Activated CD8-positive, alpha-beta T cell treated with anti-CD3 and anti-CD28 coated beads for 36 hours (primary cell): ENCODE data around the gene CHRFAM7A. TPM values are rescaled to one million over a fixed set of nuclear protein-coding genes. Genes with fewer than 3 reads are reported as not detected.
"Not testable (repeated sequence)": the region's sequence is repeated elsewhere in the genome, so short reads cannot be mapped to it uniquely, and the experiment has no call there.

Source experiments
- ATAC-seq: fragments of 200-7000 bp; cut with Tn5 transposase; one replicate; pipeline ENCODE4 v1.10.0; 2021; ENCODE audit warnings: mild to moderate bottlenecking, moderate library complexity
- CTCF ChIA-PET: fragments of 350-600 bp; sonication (Branson Sonifier 250); formaldehyde crosslinking; loops from one replicate; lab custom pipeline; 2021; ENCODE audit warnings: antibody characterized with exemption; lab: Charles Lee
- POLR2A ChIA-PET: fragments of 350-600 bp; sonication (Branson Sonifier 250); formaldehyde crosslinking; loops from one replicate; lab custom pipeline; 2021; ENCODE audit warnings: antibody characterized with exemption; lab: Charles Lee
- DNase-seq: peaks from one replicate; pipeline ENCODE4 v3.0.0-alpha.2; 2020
- H3K27ac Mint-ChIP-seq: one replicate; pipeline ENCODE4 v1.8.0; 2021; ENCODE audit warnings: mild to moderate bottlenecking, mixed read lengths
- H3K27me3 Mint-ChIP-seq: one replicate; pipeline ENCODE4 v1.8.0; 2021; ENCODE audit warnings: mixed read lengths
- H3K36me3 Mint-ChIP-seq: one replicate; pipeline ENCODE4 v1.8.0; 2021; ENCODE audit warnings: low read depth, mixed read lengths
- H3K4me1 Mint-ChIP-seq: one replicate; pipeline ENCODE4 v1.8.0; 2021; ENCODE audit warnings: low read depth, mixed read lengths
- H3K4me3 Mint-ChIP-seq: one replicate; pipeline ENCODE4 v1.8.0; 2021; ENCODE audit warnings: mild to moderate bottlenecking, moderate library complexity, mixed read lengths
- H3K9me3 Mint-ChIP-seq: one replicate; pipeline ENCODE4 v1.8.0; 2021; ENCODE audit warnings: mixed read lengths
- intact Hi-C: fragments of 100-400 bp; cut with micrococcal nuclease; formaldehyde crosslinking; loops from one replicate; pipeline ENCODE4 v1.10.0; 2022
- total RNA-seq, 2 experiments: library from RNA; stranded (reverse); gene quantifications; one replicate each; pipeline ENCODE4 v1.2.3, GENCODE V29; 2021

The CHRFAM7A gene
- 1 to 10 TPM in 1 of 2 experiments, under 1 TPM in 1; 0.77 to 1.0 TPM for total RNA-seq

GRCh38 chr15:30392766-30393663 lies at the start of gene CHRFAM7A:
Gene CHRFAM7A, minus strand, starts transcription at chr15:30393540. Its CDS starts 10,189 bp downstream, at chr15:30383351.
- H3K27me3 Mint-ChIP-seq, DNase-seq: not testable (repeated sequence)

DNA sequence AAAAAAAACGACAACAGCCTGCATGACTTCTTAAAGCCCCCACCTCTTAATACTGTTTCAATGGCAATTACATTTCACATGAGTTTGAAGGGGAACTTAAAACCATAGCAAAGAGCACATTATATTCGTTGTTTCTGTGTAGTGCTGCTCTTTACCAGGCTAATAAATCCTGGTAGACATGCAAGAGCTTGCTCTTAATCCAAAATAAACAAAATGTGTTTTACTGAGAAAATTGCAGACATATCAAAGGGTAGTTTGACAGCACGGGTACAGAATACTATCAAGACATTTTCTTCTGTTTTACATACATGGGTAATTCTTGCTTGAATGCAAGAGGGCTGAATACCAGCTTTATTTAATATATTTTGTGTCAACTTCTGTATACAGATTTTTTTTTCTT lies 45.0 kb upstream of the CHRFAM7A start:
- intact Hi-C loops, result not testable (repeated sequence)

More at GRCh38 chr15:30392766-30393663, at the start of gene CHRFAM7A:
- H3K9me3 Mint-ChIP-seq, H3K27ac Mint-ChIP-seq, CTCF ChIA-PET, POLR2A ChIA-PET, intact Hi-C loops, H3K4me3 Mint-ChIP-seq, H3K4me1 Mint-ChIP-seq, H3K36me3 Mint-ChIP-seq: not testable (repeated sequence)
- ATAC-seq, result peak; percentile 77

DNA sequence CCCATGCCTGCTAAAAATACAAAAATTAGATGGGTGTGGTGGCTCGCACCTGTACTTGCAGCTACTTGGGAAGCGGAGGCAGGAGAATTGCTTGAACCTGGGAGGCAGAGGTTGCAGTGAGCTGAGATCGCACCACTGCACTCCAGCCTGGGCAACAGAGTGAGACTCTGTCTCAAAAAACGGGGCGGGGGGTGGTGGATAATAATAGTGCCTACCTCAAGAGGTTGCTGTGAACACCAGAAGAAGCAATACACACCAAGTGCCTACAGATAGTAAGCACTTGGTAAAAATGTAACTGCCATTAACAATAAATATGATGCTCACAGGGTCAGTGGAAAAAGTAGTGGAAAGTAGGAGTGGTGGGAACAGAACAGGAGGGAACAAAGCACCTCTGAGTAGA lies 42.5 kb upstream of the CHRFAM7A start:
- DNase-seq, H3K36me3 Mint-ChIP-seq, ATAC-seq, intact Hi-C loops, H3K4me1 Mint-ChIP-seq, H3K27ac Mint-ChIP-seq, H3K9me3 Mint-ChIP-seq, POLR2A ChIA-PET, H3K4me3 Mint-ChIP-seq, H3K27me3 Mint-ChIP-seq, CTCF ChIA-PET: not testable (repeated sequence)

More for the DNA sequence above, 45.0 kb upstream of the CHRFAM7A start:
- POLR2A ChIA-PET, H3K9me3 Mint-ChIP-seq, H3K27me3 Mint-ChIP-seq, ATAC-seq, H3K4me1 Mint-ChIP-seq, DNase-seq, H3K36me3 Mint-ChIP-seq, H3K4me3 Mint-ChIP-seq, CTCF ChIA-PET, H3K27ac Mint-ChIP-seq: not testable (repeated sequence)

- DNase-seq, H3K27me3 Mint-ChIP-seq, ATAC-seq, H3K36me3 Mint-ChIP-seq, POLR2A ChIA-PET, intact Hi-C loops, CTCF ChIA-PET, H3K4me3 Mint-ChIP-seq, H3K27ac Mint-ChIP-seq, H3K4me1 Mint-ChIP-seq, H3K9me3 Mint-ChIP-seq: not testable (repeated sequence)
Observed at GRCh38 chr15:30420723-30421122, 27.4 kb upstream of the CHRFAM7A start.

GRCh38 chr15:30414160-30414559 lies 20.8 kb upstream of the CHRFAM7A start, which contains the start of gene GOLGA8R:
Gene GOLGA8R, minus strand, starts transcription at chr15:30414260. Its CDS starts 98 bp downstream, at chr15:30414162.
- H3K4me1 Mint-ChIP-seq, intact Hi-C loops, H3K9me3 Mint-ChIP-seq, CTCF ChIA-PET, H3K36me3 Mint-ChIP-seq, POLR2A ChIA-PET, H3K27ac Mint-ChIP-seq, H3K27me3 Mint-ChIP-seq, H3K4me3 Mint-ChIP-seq, DNase-seq, ATAC-seq: not testable (repeated sequence)

DNA sequence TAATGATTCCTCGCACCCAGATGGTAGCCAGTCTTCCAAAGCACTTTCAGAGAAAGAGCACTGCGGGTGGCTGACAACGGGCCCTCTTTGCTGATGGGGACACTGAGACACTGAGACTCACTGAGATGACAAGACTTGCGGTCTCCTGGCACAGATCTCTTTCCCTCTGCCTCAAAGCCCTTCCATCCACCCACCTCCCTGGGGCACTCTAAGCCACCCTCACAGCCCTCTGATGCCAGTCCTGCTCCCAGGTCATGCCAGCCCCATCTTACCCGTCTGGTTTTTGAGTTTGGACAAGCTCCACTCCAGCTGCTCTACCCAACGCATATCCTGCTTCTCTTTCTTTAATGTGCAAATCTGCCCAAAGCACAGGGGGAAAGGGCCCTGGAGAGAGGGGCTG lies 14.3 kb upstream of the CHRFAM7A start:
- H3K4me3 Mint-ChIP-seq, H3K9me3 Mint-ChIP-seq, H3K4me1 Mint-ChIP-seq, ATAC-seq, intact Hi-C loops, H3K27me3 Mint-ChIP-seq, H3K27ac Mint-ChIP-seq, CTCF ChIA-PET, H3K36me3 Mint-ChIP-seq, DNase-seq, POLR2A ChIA-PET: not testable (repeated sequence)

DNA sequence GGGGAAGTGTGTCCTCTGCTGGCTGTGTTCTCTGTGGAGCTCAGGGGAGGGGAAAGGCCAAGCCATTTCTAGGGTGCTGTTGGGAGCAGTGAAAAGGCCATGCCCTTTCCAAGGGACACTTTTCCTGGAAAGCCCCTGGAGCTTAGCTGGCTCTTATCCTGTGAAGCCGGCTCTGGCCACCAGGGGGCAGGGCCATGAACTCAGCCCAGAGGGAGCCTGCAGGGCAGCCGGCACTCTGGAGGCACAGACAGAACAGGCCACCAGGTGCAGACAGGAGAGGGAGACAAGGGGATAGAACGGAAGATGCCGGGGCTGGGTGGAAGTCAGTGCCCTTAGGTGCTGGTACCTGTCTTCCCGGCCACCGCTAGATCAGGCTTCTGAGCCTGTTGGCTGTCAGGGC lies 5.6 kb upstream of the CHRFAM7A start:
- intact Hi-C loops, H3K4me3 Mint-ChIP-seq, CTCF ChIA-PET, H3K4me1 Mint-ChIP-seq, H3K36me3 Mint-ChIP-seq, H3K27me3 Mint-ChIP-seq, POLR2A ChIA-PET, H3K27ac Mint-ChIP-seq, H3K9me3 Mint-ChIP-seq: not testable (repeated sequence)
- ATAC-seq, result peak; percentile 73
- peak; percentile 70 for DNase-seq

GRCh38 chr15:30393664-30393991 lies 288 bp upstream of the CHRFAM7A start:
- CTCF ChIA-PET, DNase-seq, H3K27me3 Mint-ChIP-seq, H3K4me1 Mint-ChIP-seq, POLR2A ChIA-PET, H3K36me3 Mint-ChIP-seq, H3K4me3 Mint-ChIP-seq, intact Hi-C loops, H3K9me3 Mint-ChIP-seq, H3K27ac Mint-ChIP-seq: not testable (repeated sequence)
- ATAC-seq, result peak; percentile 37

GRCh38 chr15:30386318-30386887 lies 6.9 kb downstream of the CHRFAM7A start:
- H3K9me3 Mint-ChIP-seq, intact Hi-C loops, H3K4me1 Mint-ChIP-seq, DNase-seq, POLR2A ChIA-PET, ATAC-seq, CTCF ChIA-PET, H3K27ac Mint-ChIP-seq, H3K36me3 Mint-ChIP-seq, H3K4me3 Mint-ChIP-seq, H3K27me3 Mint-ChIP-seq: not testable (repeated sequence)

DNA sequence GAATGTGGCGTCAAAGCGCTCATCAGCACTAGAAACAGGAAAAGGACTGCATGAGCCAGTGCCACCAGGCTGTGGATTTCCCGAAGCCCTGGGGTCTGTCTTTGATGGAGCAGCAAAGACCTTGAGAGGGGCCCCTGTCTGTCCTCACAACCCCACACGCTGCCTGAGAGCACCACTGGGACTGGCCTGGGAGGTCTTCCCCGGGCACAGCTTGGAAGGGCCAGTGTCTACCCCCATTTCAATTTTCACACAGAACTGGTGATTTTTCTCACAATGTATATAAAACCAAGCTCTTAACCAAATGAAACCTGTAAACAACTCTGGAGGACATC lies 16.3 kb downstream of the CHRFAM7A start:
- intact Hi-C loops, result not testable (repeated sequence)

GRCh38 chr15:30376375-30377081 lies 16.8 kb downstream of the CHRFAM7A start:
- CTCF ChIA-PET, ATAC-seq, DNase-seq, H3K4me3 Mint-ChIP-seq, H3K27me3 Mint-ChIP-seq, intact Hi-C loops, H3K36me3 Mint-ChIP-seq, H3K27ac Mint-ChIP-seq, POLR2A ChIA-PET, H3K4me1 Mint-ChIP-seq, H3K9me3 Mint-ChIP-seq: not testable (repeated sequence)

More for the DNA sequence above, 16.3 kb downstream of the CHRFAM7A start:
- H3K36me3 Mint-ChIP-seq, POLR2A ChIA-PET, CTCF ChIA-PET, H3K27me3 Mint-ChIP-seq, H3K9me3 Mint-ChIP-seq, H3K4me1 Mint-ChIP-seq, ATAC-seq, H3K4me3 Mint-ChIP-seq, H3K27ac Mint-ChIP-seq, DNase-seq: not testable (repeated sequence)
